Gastroesophageal sphincter (tissue), 4 donors: Measurements from ENCODE around the gene MTX1. TPM values are rescaled to one million over a fixed set of nuclear protein-coding genes. Genes with fewer than 3 reads are reported as not detected.
A peak's percentile ranks its signal among the peaks of the same experiment; 100 is the strongest.

Experiments used
- ATAC-seq: fragments of 150-250 bp; one replicate; pipeline ENCODE4 v1.9.1; 2016; ENCODE audit warnings: mild to moderate bottlenecking, moderate library complexity
- H3K27ac ChIP-seq, 4 donors: fragments of 200-600 bp; sonication (generic) in 3 of 4; 1 replicate in 3 of 4; 2 replicates in 1 of 4; pipeline ENCODE4 v1.5.1; 2016 to 2019
- H3K27me3 ChIP-seq: fragments of 200-600 bp; sonication (generic); one replicate; pipeline ENCODE4 v1.5.1; 2019
- H3K36me3 ChIP-seq, 2 donors: fragments of 200-600 bp; sonication (generic); one replicate each; pipeline ENCODE4 v1.5.1; 2019; ENCODE audit warnings: control low read depth in 1 of 2
- H3K4me1 ChIP-seq, 3 donors: fragments of 200-600 bp; sonication (generic); 1 replicate in 2 of 3; 2 replicates in 1 of 3; pipeline ENCODE4 v1.5.1; 2016 to 2019; ENCODE audit warnings: control low read depth in 2 of 3
- H3K4me3 ChIP-seq, 2 donors: fragments of 200-600 bp; sonication (generic); one replicate each; pipeline ENCODE4 v1.5.1; 2019; ENCODE audit warnings: mild to moderate bottlenecking in 1 of 2, moderate library complexity in 1 of 2
- H3K9me3 ChIP-seq, 3 donors: fragments of 200-600 bp; sonication (generic); one replicate each; pipeline ENCODE4 v1.5.1; 2017 to 2019; ENCODE audit warnings: control low read depth in 2 of 3
- CTCF ChIP-seq, 4 experiments: fragments of 200-600 bp in 2 of 4; fragments of 450-650 bp in 2 of 4; sonication (generic) in 1 of 4; IDR thresholded peaks; one replicate each; pipeline ENCODE4 v1.5.1; 2017 to 2019; ENCODE audit warnings: antibody characterized with exemption in 4 of 4, mild to moderate bottlenecking in 2 of 4, moderate library complexity in 2 of 4
- EP300 ChIP-seq: sonication (generic); formaldehyde crosslinking; IDR thresholded peaks from one replicate; pipeline ENCODE4 v1.6.1; 2017; ENCODE audit warnings: antibody characterized with exemption, mild to moderate bottlenecking
- POLR2A ChIP-seq, 2 donors: fragments of 450-650 bp; IDR thresholded peaks; one replicate each; pipeline ENCODE4 v1.6.1; 2017; ENCODE audit warnings: antibody characterized with exemption in 2 of 2, mild to moderate bottlenecking in 2 of 2, moderate library complexity in 1 of 2
- POLR2AphosphoS5 ChIP-seq: sonication (generic); formaldehyde crosslinking; IDR thresholded peaks from one replicate; pipeline ENCODE4 v1.6.1; 2017; ENCODE audit warnings: antibody characterized with exemption
- WGBS, 2 donors: methylation state at CpG; one replicate each; pipeline ENCODE4 v1.1.5; 2018; ENCODE audit warnings: low coverage in 1 of 2; 5-methylcytosine and 5-hydroxymethylcytosine counted together
- total RNA-seq, 4 donors: library from RNA; depleted of rRNA; stranded (reverse); fragments of >200 nt; gene quantifications; one replicate each; pipeline ENCODE4 v1.1.0, GENCODE V29; 2016

The MTX1 gene
- total RNA-seq, 4 donors from 2014 or later: 28.3 to 36.0 (median 32.6) TPM

GRCh38 chr1:155202198-155202597 is 6.3 kb upstream of the MTX1 start:
- TF ChIP-seq EP300: no peak
- no peak for TF ChIP-seq POLR2A (IDR thresholded peaks at IDR 0.05)
- TF ChIP-seq CTCF (IDR thresholded peaks at IDR 0.05): no peak
- no peak for TF ChIP-seq POLR2AphosphoS5
- Histone ChIP-seq H3K27ac (no peak overlapping the region), H3K9me3 (no peaks in the 10 kb centered on the region), H3K4me3 (no peak overlapping the region), H3K4me1 (peaks cover 0 to 23% (median 9%) of the 10 kb centered on the region in 3 donors), H3K36me3 (peaks cover 0 to 59% of the 10 kb centered on the region in 2 donors), H3K27me3 (no peaks in the 10 kb centered on the region)
- no peak for ATAC-seq
- 83 to 100% methylated on average over 1 of the region's 7 CpGs for WGBS, 2 donors

- no peak for ATAC-seq
- Histone ChIP-seq H3K27me3 (no peaks in the 10 kb centered on the region), H3K36me3 (peaks cover 0 to 51% of the 10 kb centered on the region in 2 donors)
These were observed 5.6 kb upstream of the MTX1 start for GRCh38 chr1:155202731-155203515.

GRCh38 chr1:155205035-155205434 is 3.5 kb upstream of the MTX1 start:
- H3K36me3 ChIP-seq: peaks cover 0 to 34% of the 10 kb centered on the region in 2 donors
- H3K27ac ChIP-seq: no peak overlapping the region
- no peak overlapping the region for H3K4me3 ChIP-seq
- no peaks in the 10 kb centered on the region for H3K27me3 ChIP-seq
- no peaks in the 10 kb centered on the region for H3K9me3 ChIP-seq
- ATAC-seq: no peak
- no peak for TF ChIP-seq POLR2AphosphoS5
- no peak for TF ChIP-seq EP300
- TF ChIP-seq POLR2A (IDR thresholded peaks at IDR 0.05): no peak
- TF ChIP-seq CTCF (IDR thresholded peaks at IDR 0.05): no peak
- peaks cover 0 to 45% (median 25%) of the 10 kb centered on the region in 3 donors for H3K4me1 ChIP-seq
- WGBS, 2 donors: 81% methylated on average over 10 of the region's 14 CpGs; no CpG with 5 or more reads in 1 of the 2 donors

More at GRCh38 chr1:155202731-155203515, 5.6 kb upstream of the MTX1 start:
- TF ChIP-seq POLR2A (IDR thresholded peaks at IDR 0.05): no peak
- TF ChIP-seq POLR2AphosphoS5: no peak
- no peak for TF ChIP-seq EP300
- TF ChIP-seq CTCF (IDR thresholded peaks at IDR 0.05): no peak
- 68 to 80% methylated on average over 2 to 8 of the region's 19 CpGs for WGBS, 2 donors
- H3K9me3 ChIP-seq: no peaks in the 10 kb centered on the region
- H3K27ac ChIP-seq: no peak overlapping the region
- peaks cover 0 to 30% (median 16%) of the 10 kb centered on the region in 3 donors for H3K4me1 ChIP-seq
- no peak overlapping the region for H3K4me3 ChIP-seq

GRCh38 chr1:155205969-155206593 is 2.4 kb upstream of the MTX1 start:
- Histone ChIP-seq H3K27me3 (no peaks in the 10 kb centered on the region), H3K9me3 (no peaks in the 10 kb centered on the region), H3K4me3 (no peak overlapping the region), H3K27ac (peak overlapping the region in 3 of 4 donors; percentile 27 to 100 (median 99)), H3K36me3 (peaks cover 0 to 29% of the 10 kb centered on the region in 2 donors), H3K4me1 (peaks cover 0 to 54% (median 25%) of the 10 kb centered on the region in 3 donors)
- WGBS, 2 donors: 52% methylated on average over 7 of the region's 9 CpGs; no CpG with 5 or more reads in 1 of the 2 donors
- TF ChIP-seq POLR2A (IDR thresholded peaks at IDR 0.05) (no peak), EP300 (no peak), POLR2AphosphoS5 (no peak), CTCF (IDR thresholded peaks at IDR 0.05) (no peak)
- no peak for ATAC-seq
